Measurements from ENCODE around the gene ZHX3. TPM values are rescaled to one million over a fixed set of nuclear protein-coding genes. Genes with fewer than 3 reads are reported as not detected.

The ZHX3 gene
- total and polyA plus RNA-seq, 10 of the 15 experiments (the other 5 are each of a cell fraction or from before 2014, with no cell fraction given), result 1.3 to 14.0 (median 5.0) TPM

DNA sequence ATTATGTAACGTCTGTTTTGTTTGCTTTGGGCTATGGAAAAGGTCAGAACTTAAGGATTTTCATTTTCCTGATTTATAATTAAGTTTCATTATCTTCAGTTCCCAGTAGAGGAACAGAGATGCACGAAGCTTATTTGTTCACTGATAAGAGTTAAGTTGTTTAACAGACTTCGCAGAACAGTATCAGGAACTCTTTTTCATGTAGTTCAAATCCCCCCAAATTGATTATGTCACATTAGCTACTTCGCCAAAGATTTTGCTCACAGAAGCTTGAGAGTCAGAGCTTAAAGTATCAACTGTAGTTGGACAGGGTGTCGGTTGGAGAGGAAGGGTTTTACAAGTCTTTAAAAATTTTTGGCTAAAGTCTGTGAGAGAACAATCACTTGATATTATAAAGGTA is 43.4 kb downstream of the ZHX3 start (continued):
- TF ChIP-seq CUX1 (IDR thresholded peaks at IDR 0.05; ENCODE audit: insufficient replicate concordance, low read depth, low read length), result no peak
- no peak for TF ChIP-seq EED (IDR thresholded peaks at IDR 0.05; ENCODE audit: low read depth)
- no peak for TF ChIP-seq CBFB (IDR thresholded peaks at IDR 0.05; ENCODE audit: low read depth)
- TF ChIP-seq CHD2 (IDR thresholded peaks at IDR 0.05; ENCODE audit: borderline replicate concordance, low read depth, low read length), result no peak
- no peak for TF ChIP-seq SIX5 (IDR thresholded peaks at IDR 0.05; ENCODE audit: low read depth, low read length, severe bottlenecking)
- no peak for TF ChIP-seq RELB (IDR thresholded peaks at IDR 0.05; ENCODE audit: low read depth)
- TF ChIP-seq CBX5 (IDR thresholded peaks at IDR 0.05; ENCODE audit: low read depth), result no peak
- no peak for TF ChIP-seq LARP7 (IDR thresholded peaks at IDR 0.05)
- no peak for TF ChIP-seq EZH2 (IDR thresholded peaks at IDR 0.05; ENCODE audit: borderline replicate concordance, control insufficient read depth, low read depth, low read length)
